Superior temporal gyrus (tissue), 1 donor: ENCODE measurements around the gene IL1RAP.
A peak's percentile ranks its signal among the peaks of the same experiment; 100 is the strongest.
"Not testable (repeated sequence)": the region's sequence is repeated elsewhere in the genome, so short reads cannot be mapped to it uniquely, and the experiment has no call there.

Experiments
- DNase-seq: peaks from one replicate; pipeline ENCODE4 v3.0.0-alpha.2; 2016; ENCODE audit errors: extremely low spot score

IL1RAP gene

DNA sequence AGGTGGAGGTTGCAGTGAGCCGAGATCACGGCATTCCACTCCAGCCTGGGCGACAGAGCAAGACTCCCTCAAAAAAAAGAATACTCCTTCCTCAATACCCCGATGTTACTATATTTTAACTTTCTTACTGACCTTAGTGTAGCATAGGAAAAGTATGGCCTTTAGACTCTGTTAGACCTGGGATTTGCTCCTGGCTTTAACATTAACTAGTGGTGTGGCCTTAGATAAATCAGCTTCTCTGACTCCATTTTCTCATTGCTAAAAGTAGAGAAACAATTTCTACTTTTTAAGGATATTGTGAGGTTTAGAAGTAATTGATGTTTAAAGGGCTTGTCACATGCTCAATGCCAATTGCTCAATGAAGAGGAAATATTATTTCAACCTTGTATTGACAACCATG, 7.6 kb upstream of the IL1RAP start:
- no peak for DNase-seq

DNA sequence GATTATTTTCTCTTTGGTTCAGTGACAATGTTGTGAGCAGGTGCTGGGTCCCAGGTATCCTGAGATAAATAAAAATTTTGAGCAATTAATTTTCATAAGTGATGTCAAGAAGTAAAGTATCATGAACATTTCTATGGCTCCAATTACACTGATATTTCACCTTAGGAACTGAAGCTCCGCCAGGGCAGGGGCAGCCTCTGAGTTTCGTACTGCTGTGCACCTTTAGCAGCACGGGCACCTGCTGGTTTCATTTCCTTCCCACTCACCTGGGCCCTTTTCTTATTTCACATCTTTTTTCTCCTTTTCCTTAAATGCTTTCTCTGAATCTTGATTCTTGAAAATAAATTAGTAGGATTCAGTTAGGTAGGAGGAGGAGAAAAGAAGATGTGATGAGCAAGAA, 1.2 kb upstream of the IL1RAP start:
- no peak for DNase-seq

DNA sequence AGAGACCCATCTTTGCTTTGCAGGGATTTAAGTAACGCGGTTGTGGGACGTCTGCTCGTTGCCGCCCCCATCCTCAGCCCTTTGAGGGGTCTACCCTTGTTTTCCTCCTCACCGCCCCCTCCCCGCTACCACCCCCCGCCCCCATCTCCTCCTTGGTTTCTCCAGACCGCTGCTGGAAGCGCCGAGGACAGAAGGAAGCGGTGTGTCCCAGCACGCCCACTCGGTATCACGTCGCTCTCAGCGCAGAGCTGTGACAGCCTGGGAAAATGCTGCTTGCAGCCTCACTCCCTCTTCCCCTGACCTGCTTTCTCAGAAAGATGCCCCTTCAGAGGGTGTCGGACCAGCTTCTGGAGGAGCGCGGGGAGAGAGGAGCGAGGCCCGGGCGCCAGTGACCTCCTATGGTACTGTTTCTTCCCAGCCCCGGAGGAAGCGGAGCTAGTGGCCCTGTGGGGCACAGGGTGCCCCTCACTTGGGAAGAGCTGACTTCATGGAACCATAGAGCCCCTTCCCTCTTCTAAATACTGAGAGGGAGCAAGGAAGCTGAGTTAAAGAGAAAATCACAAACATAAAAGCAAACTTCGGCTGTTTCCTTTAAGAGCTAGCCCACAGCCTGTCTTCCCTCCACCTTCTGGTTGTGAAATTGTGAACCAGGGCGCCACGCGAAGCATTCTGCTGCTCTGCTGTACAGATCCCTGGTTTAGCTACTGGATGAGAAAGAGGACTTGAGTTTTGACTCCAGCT, 698 bp downstream of the IL1RAP start:
- peak; percentile 67 for DNase-seq

DNA sequence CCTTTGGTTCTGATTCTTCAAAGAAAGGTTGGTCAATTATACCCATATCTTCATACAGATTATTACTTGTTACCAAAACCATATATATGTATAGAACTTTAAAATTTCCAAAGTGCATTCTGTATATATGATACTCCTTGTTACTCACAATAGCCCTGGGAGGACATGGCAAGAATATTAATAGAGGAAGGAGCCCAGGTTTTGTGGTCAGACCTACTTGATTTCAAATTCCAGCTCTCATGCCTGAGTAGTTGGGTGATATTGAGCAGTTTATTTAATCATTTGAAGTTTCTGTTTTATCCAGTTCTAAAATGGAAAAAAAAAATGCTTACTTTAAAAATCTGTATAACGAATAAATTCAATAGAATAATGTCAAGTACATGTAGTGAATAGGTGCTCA, 2.5 kb downstream of the IL1RAP start:
- no peak for DNase-seq

DNA sequence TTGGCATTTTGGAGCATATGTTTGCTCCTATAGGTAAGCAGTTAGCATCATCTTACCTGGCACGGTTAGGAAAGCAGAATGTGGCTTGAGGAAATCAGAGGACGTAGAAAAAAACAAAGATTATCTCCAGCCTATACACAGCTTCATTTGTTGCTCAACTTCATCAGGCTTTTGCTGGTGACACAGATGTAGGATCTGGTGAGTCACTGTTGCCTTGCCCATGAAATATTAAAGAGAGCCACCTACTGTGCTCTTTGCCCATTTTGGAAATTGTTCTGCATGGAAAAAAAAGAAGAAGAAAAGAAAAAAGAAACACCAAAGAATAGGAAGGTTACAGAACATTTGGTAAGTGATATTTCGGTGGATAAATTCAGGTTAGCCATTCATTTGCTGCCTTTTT, 3.8 kb downstream of the IL1RAP start:
- peak; percentile 40 for DNase-seq

DNA sequence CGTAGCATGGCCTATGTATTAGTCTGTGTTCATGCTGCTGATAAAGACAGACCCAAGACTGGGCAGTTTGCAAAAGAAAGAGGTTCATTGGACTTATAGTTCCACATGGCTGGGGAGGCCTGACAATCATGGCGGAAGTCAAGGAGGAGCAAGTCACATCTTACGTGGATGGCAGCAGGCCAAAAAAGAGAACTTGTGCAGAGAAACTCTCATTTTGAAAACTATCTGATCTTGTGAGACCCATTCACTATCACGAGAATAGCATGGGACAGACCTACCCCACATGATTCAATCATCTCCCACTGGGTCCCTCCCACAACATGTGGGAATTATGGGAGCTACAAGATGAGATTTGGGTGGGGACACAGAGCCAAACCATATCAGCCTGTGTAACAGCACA, 4.6 kb downstream of the IL1RAP start:
- DNase-seq, result not testable (repeated sequence)

DNA sequence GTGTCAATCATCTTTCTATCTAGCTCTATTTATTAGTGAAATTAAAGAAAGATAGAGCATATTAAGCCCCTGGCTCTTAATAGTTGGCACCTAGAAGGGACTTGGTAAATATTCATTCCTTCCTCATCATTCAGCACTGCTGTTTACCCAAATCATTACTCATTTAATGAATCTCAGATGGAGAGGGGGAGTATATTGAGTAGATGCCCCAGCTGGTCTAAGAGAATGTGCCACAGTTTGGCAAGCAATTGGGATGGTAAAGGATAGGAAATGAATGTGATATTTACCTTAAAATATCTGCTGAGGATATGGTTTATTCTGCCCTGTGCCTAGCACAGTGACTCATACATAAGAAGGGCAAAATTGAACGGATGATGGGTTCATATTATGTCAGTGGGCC, 6.0 kb downstream of the IL1RAP start:
- DNase-seq, result no peak

DNA sequence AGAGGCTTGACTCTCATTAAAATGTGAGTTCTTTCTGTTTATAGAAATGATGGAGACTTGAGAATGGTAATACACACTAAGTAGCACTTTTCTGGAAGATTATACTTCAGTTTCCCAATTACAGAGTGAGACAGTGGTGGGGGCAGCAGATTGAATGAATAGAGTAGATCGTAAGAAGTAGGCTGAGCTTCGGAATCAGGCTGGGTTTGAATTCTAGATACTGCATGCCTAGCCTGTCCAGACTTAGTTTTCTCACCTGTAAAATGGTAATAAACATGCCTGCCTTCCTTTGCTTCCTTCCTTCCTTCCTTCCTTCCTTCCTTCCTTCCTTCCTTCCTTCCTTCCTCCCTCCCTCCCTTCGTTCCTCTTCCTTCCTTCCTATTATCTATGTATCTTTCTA, 8.1 kb downstream of the IL1RAP start:
- DNase-seq, result no peak

DNA sequence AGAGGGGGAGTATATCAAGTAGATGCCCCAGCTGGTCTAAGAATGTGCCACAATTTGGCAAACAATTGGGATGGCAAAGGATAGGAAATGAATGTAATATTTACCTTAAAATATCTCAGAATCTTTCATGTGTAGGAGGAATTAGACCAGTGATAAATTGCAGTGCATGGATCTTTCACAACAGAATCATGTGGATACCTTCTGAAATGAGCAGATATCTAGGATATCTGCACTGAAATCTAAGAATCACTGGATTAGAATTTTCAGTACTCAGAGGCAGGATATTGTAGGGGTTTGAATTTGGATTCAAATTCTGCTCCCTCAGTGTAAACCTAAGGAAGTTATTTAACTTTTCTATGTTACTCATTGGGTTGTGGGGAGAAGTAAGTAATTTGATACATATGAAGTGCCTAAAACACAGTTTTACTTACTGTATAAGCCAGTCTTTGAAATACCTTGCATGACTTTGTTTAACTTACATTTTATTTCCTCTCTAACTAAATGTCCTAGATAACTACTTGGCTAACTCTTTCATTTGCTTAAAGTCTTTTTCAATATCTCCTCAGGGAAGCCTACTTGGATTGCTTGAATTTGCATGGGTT, 8.8 kb downstream of the IL1RAP start:
- no peak for DNase-seq

DNA sequence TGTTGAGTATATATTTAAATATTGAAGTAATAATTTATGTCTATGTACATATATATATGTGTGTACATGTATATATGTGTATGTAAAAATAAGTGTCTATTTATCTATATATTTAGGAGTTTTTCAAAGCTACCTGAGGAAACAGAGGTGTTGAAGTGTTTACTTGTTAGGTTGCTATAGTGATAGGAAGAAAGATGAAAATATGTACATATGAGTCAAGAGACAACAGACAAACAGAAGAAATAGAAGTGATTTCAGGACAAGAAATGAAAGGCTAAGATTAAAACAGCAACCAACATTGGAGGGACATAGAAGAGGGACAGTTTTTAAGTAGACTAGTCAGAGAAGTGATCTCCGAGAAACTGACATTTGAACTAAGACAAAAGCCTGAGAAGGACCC, 11.1 kb downstream of the IL1RAP start:
- DNase-seq, result no peak

DNA sequence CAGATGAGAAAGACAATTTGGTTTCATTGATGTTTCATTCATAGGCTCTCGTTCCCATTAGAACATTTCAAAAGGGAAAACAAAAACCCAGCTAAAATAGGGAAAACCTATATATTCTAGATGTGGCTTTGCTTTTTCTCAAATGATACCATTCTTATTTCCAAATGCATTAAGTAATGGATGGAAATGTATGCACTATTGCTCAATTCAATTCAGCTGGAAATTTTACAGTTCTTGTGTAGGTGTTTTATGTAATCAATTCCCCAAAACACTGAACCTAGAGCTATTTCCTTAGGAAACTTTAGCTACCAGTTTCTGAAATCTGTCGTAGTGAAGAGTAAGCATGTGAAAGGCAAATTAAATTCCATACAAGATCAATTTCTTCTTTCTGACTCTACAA, 11.7 kb downstream of the IL1RAP start:
- DNase-seq, result no peak

DNA sequence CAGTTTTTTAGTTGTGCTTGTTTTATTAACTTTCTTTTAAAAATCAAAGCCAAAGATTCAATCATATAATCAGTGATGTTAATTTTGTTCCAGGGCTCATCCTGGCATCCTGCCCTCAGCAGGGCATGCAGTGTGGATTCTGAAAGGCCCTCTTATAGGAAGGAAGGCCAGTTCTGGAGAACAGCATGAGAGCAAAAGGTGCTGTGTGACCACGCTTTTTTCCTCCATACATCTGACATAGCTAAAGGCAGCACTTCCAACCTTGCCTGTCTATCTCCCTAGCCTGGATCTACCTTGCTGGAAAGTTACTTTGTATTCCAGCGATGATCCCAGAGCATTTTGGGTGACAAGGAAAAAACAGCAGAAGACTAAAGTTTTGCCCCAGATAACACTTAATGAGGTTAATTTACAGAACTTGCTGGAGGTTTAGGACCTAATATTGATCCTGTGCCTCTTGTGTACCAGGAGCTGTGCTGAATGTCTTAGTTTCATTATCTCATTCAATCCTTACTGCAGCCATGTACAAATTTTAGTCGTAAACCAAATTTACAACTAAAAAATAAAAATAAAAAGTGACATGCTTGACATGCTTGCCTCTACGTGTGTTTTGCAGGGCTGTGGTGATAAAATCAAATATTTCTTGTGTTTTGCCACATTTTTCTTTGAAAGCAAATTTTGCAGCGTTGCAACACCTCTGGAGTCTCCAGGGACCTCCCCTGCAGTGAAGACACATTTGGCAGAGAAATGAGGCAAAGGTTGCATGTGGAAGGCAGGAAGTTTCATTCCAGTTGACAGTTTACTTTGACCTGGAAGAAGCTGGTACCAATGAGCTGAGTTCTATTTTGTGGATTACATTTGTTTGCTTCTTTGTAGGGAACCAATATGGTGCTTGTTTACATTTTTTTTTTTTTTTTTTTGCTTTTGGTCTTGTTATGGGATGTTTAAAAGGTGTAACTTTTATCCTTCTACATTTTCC, 13.2 kb downstream of the IL1RAP start:
- no peak for DNase-seq

DNA sequence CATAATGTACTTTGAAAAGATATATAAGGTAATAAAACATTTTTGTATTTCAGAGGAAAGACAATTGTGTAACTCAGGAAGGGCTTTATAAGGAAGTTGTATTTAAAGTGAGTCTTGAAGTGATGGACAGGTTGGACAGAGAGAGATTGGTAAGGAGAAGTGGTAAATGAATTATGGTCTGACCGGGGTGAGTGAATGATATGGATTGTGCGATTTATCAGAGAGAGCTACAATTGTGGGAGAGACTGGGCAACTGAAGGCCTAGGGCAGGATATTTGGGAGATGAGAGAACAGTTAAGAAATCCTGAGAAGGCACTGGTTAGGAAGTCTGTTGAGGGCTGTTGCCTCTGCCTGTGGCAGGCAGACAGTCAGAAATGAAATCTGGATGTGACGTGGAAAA, 14.8 kb downstream of the IL1RAP start:
- DNase-seq, result no peak

DNA sequence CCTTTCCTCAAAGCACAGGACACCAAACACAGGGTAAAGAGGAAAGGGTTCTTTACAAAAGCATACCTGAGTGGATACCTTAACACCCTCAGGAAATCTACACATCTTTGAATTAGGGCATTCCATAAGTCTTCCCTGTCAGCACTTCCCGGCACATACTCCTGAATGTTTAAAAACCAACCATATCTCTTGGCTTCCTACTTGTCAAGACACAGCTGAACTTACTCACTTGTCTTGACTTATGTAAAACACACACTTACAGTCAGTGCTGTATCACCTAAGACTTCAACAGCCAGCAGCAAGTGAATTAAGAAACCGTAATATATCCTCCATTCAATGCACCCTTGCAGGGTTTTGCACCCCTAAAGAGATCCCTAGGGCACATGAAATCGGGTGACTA, 17.5 kb downstream of the IL1RAP start:
- no peak for DNase-seq

DNA sequence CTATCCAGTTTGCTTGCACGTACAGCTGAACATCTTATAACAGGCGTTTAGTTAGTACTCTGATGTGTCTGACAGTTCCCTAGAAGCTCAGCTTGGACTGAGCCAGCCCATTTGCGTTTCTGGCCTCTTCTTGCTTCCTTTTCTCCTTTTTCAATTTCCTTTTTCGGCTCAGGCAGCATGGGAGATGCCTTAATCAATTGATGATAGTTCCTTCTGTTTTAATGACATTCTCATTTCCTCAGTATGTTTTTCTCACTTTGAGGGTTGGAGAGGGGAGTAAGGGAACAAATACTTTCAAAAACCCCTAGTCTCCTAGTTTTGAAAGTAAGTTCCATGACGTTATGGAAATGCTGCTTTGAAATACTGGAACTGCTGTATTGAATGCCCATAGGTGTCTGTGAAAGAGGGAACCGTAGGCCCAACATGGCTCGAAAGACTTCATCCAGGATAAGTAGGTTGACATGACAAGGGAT, 18.9 kb downstream of the IL1RAP start:
- no peak for DNase-seq

DNA sequence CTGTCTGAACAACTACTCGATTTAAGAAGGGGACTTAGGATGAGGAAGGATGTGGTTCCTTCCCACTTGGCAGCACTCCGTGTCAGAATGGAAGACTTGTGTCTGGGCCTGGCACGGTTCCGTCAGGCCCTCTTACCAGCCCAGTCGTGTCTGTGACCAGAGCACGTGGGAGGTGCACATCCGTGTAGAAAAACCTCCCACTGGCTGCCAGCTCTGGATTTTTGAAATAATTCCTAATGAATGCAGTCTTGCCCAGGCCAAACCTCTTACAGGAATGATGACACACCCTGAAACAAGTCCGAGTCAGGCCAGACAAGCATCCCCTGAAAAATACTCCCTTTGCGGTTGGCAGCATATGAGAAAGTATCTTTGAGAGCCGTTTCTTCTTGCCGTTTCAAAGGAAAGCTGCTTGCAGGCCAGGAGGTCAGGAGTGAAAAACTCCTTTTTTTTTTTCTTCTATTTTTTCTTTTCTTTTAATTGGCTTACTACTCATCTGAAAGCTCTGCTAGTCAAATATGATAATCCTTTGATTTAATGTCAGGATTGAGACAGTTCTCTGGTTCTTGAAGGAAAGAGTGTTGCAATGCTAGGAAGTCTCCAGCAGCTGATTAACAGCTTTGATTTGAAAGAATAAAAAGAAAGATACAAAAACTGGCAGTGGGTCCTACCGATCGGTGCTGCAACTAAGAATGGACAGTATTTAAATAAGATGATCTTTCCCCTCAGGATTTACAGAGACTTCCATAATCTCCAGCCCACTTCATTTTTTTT, 19.8 kb downstream of the IL1RAP start:
- peak; percentile 44 for DNase-seq

DNA sequence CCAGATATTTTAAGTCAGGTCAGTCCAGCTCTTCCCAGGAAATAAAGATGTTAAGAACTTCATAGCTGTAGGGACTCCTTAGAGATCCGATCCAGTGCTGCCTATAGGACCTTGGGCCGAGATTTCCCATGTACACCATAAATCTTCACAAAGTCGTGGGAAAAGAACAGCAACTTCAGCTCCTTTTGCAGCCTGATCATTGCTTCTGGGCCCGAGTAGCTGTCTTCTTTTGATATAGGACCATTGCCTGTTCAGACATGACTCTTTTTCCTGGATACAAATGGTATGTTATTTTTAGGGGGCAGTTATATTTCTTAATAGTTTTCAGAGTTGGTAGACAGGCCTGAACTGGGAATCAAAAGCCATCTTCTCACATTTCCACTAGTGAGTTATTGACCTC, 20.5 kb downstream of the IL1RAP start:
- DNase-seq, result no peak

DNA sequence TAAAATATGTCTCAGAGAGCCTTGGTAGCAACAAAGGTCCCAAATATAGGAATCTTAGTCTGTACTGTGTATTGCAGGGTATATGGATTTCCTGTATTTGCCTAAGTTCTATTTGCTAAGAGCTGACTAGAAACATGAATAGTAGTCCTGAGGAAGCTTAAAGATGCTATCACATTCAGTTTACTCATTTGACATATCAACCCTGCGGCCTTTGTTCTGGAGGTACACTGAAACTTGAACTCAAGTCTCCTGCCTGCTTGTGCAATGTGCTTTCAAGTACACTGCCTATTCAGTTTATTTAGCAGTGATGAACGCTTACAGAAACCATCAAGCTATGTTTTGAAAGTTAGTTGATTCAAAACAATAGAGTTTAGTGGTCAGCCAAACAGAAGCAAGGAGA, 21.1 kb downstream of the IL1RAP start:
- no peak for DNase-seq

DNA sequence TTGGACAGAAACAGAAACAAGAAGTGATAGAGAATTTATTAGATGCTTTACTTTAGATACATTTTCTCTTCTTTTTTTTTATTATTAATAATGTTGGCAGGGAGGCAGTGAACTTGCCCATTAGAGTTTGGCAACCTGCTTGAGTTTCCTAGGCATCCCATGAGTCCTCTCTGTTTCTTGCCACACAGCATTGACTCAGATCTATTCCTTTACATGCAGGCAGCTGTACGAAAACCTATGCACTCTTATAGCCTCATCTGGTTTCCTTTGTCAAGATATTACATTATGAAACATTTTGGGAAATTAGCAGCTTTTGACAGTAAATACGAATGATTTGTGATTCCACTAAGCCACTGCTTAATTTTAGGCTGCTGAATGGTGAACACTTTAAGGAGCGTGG, 23.3 kb downstream of the IL1RAP start:
- DNase-seq, result no peak

DNA sequence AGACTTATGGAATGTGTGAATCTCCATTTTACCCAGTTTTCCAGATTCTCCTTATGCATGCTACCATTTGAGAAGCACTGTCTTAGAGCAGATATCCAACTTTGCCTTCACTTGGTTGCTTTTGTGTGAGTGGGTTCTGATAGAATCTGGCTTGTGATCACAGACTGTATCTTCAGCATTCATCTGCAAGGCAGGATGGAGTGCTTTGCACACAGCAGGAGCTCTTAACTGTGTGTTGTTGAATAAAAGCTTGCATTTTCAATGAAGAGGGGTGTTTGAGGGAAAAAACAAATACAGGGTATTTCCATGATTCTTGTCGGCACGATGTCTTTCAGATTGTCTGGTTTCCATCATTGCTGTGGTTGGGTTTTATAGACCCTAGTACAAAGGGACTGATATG, 24.4 kb downstream of the IL1RAP start:
- DNase-seq, result no peak

DNA sequence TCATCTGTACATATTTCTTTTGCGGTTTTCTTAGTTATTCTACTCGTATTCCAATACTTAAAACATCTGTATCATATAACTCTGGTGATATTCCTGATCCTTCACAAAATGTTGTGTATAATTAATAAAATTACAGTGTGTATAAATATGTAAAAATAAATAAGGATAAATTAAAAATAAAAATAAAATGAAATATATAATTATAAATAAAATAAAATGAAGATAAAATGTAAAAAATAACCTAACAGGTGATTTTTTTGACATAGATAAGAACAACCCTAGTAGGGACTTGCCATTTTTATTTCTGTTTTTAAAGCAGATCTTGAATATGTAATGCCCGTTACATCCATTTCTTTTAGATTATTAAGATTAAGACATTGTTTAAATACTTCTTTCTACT, 25.6 kb downstream of the IL1RAP start:
- DNase-seq, result no peak

DNA sequence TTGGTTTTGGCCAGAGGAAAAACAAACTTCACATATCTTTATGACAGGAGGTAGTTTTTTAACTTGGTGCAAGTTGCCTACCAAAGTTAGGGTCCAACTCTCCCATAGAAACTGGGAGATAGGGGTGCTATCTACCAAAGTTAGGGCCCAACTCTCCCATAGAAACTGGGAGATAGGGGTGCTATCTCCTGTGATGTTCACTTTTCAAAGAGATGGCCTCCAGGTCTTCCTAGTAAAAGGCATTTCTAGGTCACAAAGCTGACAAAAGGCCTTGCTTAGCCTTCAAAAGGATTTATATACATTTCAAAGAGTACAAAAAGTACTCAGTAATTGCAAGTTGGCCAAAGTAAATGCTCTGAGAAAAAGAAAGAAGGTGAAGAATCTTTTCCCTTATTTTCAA, 27.1 kb downstream of the IL1RAP start:
- DNase-seq, result no peak
